GM19035 (cell line): Measurements from ENCODE around the gene BRDT.
"Not testable (repeated sequence)": the region's sequence is repeated elsewhere in the genome, so short reads cannot be mapped to it uniquely, and the experiment has no call there.

Source experiments
- ATAC-seq: cut with Tn5 transposase; IDR thresholded peaks from one replicate; pipeline ENCODE4 v1.9.1; 2021; ENCODE audit not compliant: unreplicated experiment

The BRDT gene

DNA sequence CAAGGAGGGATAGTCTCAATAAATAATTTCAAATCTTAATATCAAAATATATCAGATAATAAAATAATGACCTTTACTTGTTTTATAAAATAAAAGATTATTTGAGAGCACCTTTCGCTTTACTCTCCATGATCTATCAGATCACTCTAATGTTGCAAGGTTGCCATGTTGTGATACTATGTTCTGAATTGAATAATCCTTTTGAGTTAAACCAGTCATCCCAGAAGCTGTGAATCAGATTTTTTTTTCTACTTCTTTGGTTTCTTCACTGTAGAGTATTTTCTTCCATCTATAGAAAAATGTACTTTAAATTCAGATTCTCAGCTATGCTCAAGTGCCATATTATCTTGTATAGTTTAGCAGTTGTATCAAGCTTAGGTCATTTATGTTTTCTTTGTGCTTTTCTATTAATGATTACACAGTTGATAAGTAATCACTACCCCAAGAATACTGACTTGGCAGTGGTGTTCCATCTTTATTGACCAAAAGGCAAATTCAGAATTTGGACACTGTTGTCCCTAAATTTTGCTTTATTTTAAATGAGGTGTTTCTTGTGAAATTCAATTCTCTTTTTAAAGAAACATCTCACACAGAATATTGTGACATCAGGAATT, 32.9 kb downstream of the BRDT start:
- ATAC-seq = no peak

DNA sequence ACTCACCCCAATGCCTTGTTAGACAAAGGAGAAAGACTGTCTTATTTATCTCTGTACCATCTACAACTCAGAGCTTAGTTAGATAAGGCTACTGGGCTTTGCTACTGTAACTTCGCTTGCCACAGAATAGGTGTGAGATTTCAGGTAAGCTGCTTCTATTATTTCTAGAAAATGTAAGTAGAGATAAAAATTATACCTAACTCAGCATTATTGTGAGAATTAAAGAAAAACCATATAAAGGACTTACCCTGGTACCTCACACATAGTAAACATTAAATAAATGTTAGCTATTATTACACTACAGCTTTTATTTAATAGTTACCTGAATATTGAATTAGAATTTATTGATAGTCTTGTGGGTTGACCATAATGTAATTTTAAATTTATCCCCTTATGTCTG, 44.1 kb downstream of the BRDT start:
- no peak for ATAC-seq

DNA sequence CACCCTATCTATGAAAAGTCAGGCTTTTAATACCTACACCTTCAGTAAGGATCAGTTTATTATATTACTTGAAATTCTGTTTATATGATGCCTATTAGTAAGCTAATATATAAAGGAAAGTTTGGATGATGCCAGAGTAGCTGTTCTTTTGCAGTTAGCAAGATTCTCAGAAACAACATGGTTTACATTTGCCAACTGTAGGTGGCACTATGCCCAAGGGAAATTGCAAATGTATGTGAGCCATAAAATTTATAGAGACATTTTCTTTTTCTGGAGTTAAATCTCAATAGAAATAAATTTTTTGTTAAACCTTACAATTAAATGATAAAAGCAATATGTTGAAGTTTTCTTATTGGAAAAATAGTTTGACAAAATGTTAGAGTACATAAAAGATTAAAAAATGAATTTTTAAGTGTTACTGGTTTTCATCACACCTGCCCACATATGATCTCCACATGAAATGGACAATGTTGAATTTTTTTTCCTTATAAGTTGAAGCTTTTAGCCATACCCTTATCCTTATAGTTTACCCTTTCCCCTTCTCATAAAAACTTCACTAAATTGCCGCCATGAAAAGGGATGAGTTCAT, 48.5 kb downstream of the BRDT start:
- no peak for ATAC-seq

DNA sequence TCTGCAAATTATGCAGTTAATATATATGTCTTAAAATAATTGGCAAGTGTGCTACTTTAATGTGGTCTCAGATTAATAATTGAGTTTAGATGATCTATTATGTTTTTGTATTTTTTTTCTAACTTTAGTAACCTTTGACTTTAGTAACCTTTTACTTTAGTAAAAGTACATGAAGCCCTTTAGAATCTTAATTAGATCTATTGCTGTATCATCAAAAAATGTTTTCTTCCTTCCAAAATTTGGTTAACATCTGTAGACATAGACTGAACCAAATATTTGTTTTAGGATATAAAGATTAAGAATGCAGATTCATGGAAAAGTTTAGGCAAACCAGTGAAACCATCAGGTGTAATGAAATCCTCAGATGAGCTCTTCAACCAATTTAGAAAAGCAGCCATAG, 54.9 kb downstream of the BRDT start:
- no peak for ATAC-seq

DNA sequence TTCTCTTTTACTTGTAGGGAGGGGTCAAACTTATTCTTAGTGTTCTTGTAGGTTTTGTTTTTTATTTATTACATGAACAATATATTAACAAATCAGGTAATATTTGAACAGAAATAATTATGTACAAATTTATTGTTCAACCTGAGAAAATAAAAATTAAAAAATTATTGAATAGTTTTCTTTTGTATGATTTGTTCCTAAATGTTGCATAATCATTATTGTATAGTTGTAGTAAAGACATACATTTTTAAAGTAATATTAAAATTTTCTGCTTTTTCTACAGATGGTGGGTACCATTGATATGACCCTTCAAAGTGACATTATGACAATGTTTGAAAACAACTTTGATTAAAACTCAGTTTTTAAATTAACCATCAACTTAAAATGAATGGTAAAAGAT, 64.7 kb downstream of the BRDT start:
- no peak for ATAC-seq

DNA sequence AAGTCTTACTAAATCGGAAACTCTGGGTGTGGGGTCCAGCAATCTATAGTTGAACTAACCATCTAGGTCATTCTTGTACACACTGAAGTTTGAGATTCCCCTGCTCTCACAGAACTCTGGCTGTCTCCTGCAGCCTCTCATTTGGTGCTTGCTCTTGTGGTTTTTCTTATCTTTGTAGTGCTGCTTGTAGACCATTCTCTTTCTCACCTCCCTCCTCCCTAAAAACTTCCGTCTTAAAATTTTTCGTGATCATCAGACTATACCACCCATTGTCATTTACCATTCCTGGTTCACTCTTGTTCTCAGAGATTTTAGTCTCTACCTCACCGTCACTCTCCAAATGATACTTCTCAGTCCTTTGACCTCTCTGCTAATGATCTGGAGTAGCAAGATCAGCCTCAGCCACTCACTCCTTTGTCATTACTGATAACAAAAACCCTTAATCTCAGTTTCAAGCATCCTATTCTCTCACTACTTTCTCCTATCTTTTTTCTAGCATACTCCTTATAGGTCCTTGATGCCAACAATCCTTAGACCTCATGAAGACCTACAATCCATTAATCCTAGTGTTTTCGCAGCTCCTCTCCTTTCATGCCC, 67.6 kb downstream of the BRDT start:
- no peak for ATAC-seq

DNA sequence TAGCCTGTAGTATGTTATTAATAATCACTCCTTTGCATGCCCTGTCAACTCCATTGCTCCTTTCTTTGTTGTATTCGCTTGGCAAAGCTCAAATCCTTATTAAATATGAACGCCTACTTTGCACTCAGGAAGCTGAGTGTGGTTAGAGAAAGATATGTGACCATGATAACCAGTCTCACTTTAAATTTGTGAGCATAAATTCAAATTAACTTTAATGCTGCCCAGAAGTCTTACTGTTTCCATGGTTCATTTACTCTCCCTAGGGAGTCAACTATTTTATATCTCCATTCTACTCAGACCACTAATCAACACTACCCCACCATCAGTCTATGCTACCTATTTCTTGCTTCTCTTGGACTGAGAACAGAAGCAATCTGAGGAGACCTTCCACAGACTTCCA, 68.5 kb downstream of the BRDT start:
- no peak for ATAC-seq

DNA sequence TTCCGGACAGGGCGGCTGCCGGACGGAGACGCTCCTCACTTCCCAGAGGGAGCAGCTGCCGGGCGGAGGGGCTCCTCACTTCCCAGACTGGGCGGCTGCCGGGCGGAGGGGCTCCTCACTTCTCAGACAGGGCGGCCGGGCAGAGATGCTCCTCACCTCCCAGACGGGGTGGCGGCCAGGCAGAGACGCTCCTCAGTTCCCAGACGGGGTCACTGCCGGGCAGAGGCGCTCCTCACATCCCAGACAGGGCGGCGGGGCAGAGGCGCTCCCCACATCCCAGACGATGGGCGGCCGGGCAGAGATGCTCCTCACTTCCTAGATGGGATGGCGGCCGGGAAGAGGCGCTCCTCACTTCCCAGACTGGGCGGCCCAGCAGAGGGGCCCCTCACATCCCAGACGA, 76.8 kb downstream of the BRDT start:
- ATAC-seq = not testable (repeated sequence)

DNA sequence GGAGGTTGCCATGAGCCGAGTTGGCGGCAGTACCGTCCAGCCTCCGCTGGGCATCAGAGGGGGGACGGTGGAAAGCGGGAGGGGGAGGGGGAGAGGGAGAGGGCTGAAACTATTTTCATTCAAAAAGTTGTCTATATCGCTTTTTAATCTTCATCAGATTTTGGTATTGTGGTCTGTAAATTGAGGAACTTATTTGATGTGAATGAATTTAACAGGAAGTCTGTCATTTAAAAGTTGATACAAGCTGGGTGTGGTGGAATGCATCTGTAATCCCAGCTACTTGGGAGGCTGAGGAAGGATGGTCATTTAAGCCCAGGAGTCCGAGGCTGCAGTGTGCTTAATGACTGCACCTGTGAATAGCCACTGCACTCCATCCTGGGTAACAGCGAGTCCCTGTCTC, 77.6 kb downstream of the BRDT start:
- no peak for ATAC-seq

DNA sequence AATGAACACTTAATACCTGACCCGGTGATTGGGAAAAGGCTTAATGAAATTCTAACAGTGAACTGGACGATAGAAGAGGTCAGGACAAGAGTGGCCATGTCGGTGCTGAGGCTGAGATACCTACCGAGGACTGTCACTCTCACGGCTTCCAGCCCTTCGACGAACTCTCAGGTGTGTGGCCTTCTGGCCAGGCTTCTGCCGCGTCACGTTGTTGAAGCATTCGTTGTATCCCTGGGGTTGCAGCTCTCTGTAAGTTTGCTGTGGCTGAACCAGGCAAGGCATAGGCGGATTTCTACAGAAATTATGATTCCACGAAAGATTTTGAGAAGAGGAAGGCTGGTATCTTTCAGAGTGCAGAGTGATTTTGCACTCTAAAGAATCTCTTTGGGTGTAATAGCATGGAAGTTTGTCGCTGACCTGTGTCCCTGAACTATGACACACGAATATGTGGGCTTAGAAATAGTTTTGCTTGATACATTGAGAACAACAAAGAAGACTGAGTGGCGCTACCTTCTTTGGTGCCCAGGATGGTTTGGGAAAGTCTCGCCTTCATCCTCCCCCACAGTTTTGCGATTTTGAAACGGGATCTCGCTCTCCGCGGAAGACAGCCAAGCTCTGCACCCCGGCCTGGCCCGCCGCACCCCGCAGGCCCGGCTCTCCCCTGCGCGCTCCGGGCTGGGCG, 80.2 kb downstream of the BRDT start:
- no peak for ATAC-seq

DNA sequence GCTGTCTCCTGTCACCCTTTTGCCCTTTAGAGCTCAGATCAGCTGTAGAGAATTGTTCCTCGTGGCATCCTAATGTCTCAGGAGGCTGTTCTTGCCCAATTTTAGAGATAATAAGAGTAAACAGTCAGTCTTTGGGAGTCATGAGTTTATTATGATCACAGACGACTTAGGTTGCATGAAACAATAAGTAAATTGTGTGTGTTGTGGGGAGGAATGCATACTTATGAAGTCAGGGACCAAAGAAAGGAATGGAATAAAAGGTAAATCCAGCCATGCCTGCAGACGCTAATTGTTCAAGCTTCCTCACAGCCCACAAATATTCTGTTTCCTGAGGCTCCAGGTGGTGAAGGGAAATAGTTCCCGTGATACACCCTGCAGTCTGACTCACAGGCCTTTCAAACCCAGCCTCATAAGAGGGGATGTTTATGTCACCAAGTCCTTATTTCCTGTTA, 81.5 kb downstream of the BRDT start:
- no peak for ATAC-seq

DNA sequence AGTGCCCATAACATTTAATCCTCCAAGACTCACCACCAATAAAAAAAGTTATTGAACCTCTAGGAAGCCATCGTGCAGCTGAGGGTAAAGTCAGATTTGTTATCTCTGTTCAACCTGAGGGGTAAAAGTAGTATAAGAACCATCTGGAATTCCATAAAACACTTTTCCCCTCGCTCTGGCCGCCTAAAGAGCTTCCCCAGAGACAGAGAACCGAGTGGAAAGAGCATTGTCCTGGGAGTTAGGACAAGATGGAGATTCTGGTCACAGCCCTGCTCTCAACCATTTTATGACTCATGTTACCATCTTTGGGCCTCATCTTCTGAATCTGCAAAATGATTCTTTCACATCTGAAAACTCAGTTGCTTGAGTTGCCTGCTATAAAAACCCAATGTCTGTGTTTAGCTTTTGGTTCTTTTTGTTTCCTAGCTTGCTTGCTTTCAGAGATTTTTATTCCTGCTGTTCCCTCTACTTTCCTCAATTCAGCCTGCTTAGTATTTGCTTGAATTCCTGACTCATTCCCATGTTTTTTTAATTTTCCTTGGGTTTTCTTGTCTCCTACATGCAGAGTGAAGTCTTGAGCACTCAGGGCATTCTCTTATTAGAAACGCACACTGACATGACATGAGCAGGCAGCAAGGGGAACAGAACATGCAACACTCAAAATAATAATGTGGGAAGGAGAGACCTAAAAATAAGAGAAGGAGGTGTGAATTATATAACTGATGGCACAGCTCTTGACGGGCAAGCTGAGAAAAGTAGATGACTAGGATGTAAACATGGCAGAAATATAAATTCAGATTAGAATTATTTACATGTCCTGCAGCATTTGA, 82.3 kb downstream of the BRDT start:
- no peak for ATAC-seq

DNA sequence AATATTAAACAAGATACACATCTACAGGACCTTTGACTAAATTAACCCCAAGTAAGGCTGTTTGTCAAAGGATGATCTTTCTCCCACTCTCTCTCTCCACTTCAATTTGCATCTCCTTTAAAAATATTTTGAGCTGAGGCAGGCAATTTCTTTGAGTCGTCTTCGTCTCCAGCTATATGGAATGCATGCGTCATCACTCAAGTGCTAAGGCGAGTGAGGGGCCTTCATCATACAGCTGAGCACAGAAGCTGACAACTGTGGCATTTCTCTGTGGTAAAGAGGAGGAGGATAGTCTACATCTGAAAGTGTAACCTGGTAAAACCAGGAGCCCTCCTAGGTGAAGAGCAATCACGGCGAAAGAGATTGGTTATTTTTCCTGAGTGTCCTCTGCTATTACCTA, 88.2 kb downstream of the BRDT start:
- ATAC-seq = no peak

DNA sequence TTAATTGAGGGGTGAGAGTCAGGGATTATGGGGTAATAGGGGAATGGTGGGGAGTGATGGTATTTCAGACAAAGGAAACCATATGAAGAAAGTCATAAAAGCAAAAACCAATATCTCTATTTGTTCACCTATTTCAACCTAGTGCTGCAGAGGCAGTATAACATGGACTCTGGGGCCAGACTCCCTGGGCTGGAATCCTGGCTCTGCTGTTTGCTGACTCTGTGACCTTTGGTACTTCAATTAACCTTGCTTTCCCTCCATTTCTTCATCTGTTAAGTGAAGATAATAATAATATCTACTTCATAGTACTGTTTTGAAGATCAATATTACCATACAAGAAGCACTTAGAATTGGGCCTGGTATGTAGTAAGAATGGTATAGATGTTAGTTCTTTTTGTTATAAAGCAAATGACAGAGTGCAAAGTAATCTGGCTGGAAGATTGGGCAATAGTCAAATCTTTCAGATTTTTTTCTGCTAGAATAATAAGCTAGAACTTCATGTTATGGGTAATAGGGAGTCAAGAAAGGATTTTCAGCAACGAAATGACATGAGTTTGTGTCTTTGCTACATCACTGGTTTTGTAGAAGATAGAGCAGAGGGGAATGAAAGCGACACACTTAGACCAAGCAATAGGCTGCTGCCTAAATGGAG, 89.6 kb downstream of the BRDT start:
- ATAC-seq = no peak

DNA sequence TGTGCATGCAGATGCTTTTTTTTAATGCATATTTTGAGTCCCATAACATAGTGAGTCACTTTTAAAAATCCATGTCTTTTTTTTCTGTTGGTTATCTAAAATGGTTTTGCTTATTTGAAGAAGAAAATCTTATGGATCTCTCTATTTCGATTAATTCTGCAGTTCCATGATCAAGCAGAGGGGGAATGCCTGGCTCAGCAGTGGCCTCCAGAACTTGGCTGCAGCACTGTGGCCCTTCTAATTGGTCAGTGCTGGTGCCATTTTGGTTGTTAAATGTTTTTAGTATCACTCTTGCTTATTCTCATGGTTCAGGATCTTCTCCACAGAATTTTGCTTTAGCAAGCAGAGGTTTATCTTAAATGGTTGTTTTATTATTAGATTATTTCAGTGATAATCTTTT, 91.8 kb downstream of the BRDT start:
- no peak for ATAC-seq

DNA sequence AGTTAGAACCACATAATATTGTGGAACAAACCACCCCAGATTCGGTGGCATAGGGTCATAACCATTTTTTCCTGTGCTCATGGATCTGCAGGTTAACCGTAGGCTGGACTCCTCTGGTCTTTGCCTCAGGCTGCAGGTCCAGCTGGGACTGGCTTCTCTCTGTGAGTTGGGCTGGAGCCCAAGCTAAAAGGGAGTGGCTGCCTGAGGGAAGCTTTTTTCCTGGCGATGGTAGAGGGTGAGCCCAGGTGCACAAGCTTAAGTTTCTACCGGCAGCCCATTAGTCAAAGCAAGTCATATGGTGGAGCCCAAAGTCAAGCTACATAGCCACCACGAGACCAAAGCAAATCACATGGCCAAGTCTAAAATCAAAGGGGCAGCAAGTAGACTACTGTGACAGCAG, 94.4 kb downstream of the BRDT start:
- no peak for ATAC-seq

DNA sequence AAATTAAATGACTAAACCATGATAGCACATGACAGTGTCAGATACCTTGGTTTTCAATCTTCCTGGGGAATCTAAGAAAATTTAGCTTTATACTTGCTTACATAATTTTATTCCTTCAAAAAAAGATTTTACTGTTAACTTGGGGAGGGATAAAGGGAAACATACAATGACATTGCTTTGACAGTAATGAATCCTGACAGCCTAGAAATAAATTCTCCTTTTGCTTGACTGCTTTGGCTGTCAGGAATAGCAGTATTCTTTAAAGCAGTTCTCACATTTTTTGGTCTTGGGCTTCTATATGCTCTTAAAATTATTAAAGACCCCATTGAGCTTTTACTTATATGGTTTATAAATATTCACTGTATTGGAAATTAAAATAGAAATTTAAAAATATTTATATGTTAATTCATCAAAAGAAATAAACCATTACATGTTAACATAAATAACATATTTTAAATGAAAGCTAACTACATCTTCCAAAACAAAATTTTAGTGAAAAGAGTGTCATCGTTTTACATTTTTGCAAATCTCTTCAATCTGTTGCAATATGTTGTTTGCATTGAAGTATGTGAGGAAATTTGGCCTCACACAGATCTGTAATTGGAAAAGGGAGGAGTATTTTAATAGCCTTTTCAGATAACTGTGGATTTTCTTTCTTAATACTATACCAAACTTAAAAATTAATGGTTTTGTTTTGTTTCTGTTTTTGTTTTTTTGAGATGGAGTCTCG, 96.7 kb downstream of the BRDT start:
- no peak for ATAC-seq

DNA sequence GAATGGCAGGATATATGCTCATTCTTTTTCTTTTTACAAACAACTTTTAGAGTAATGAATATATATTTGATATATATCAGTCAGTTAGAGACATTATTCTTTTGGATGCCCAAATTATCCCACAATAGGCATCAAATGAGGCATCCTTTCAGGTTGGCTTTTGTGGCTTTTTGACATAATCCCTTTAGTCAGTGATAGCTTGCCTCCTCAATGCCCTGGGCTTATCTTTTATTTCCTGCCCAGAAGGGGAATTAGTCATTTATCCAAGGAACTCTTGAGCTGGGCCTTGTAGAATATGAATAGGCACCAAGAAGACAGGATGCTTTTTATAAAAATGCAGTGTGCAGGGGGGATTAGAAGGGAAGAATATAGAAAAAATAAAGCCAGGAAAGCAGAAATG, 102.7 kb downstream of the BRDT start:
- ATAC-seq = no peak
